Vagina (tissue), 2 donors: ENCODE data around the gene TNIP1. TPM values are rescaled to one million over a fixed set of nuclear protein-coding genes. Genes with fewer than 3 reads are reported as not detected.

Experiments
- DNase-seq, 2 donors: peaks; one replicate each; pipeline ENCODE4 v3.0.0-alpha.2; 2017; ENCODE audit errors: extremely low spot score in 2 of 2
- H3K27ac ChIP-seq: fragments of 200-600 bp; sonication (generic); one replicate; pipeline ENCODE4 v1.5.1; 2019
- H3K27me3 ChIP-seq: fragments of 200-600 bp; sonication (generic); one replicate; pipeline ENCODE4 v1.5.1; 2019
- H3K36me3 ChIP-seq, 2 donors: fragments of 200-600 bp; sonication (generic); one replicate each; pipeline ENCODE4 v1.5.1; 2017 to 2019
- H3K4me1 ChIP-seq: fragments of 200-600 bp; sonication (generic); one replicate; pipeline ENCODE4 v1.5.1; 2019
- H3K4me3 ChIP-seq, 2 donors: fragments of 200-600 bp; sonication (generic); 1 replicate in 1 of 2; 2 replicates in 1 of 2; pipeline ENCODE4 v1.5.1; 2016 to 2019
- H3K9me3 ChIP-seq: fragments of 200-600 bp; sonication (generic); one replicate; pipeline ENCODE4 v1.5.1; 2019
- POLR2A ChIP-seq, 2 donors: fragments of 450-650 bp; IDR thresholded peaks; one replicate each; pipeline ENCODE4 v1.6.1; 2017; ENCODE audit warnings: antibody characterized with exemption in 2 of 2, mild to moderate bottlenecking in 2 of 2, moderate library complexity in 2 of 2
- POLR2AphosphoS5 ChIP-seq, 2 donors: sonication (generic); formaldehyde crosslinking; IDR thresholded peaks; one replicate each; pipeline ENCODE4 v1.9.0; 2017; ENCODE audit warnings: antibody characterized with exemption in 2 of 2, mild to moderate bottlenecking in 2 of 2, low read depth in 1 of 2; ENCODE audit not compliant: insufficient read depth in 1 of 2
- intact Hi-C: fragments of 100-400 bp; cut with DNase I; formaldehyde crosslinking; loops from one replicate; pipeline ENCODE4 v1.15.1; 2023
- total RNA-seq: library from RNA; depleted of rRNA; stranded (reverse); fragments of >200 nt; gene quantifications from one replicate; pipeline ENCODE4 v1.2.3, GENCODE V29; 2016
- TF ChIP-seq, protein P1 (sequence below), 3 experiments: fragments of 450-650 bp in 2 of 3; fragments of 200-600 bp in 1 of 3; sonication (generic) in 1 of 3; IDR thresholded peaks; one replicate each; pipeline ENCODE4 v1.5.1; 2017 to 2019; ENCODE audit warnings: antibody characterized with exemption in 3 of 3, mild to moderate bottlenecking in 2 of 3, moderate library complexity in 2 of 3

TNIP1 gene
- total RNA-seq, 1 donor from 2014 or later: 92.6 TPM

DNA sequence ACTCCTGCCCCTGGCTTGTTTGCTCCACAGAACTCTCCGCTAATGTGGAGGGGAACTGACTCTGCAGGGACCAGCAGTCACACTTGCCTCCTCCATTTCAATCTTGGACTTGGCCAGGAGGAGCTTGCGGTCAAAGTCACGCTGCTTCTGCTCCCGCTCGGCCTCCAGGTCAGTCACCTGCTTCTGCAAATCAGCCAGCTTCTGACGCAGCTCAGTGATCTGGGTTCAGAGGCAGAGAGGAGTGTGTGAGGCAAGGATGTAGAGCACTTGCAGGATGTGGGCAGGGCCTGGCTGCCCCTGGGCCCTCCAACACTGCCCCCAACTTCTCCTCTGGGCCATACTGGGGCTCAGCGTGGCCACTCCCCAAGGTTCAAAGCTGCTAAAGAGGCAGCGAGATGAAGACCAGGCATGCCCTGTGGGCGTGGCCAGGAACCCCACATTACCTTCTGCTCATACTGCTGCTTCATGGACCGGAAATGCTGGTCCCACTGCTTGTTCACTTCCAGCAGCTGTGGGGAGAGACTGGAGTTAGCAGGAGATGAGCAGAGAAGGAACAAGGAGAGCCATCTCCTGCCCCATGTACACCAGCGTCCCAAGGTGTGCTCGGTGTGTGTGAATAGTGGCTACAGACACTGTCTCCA lies 38.3 kb downstream of the TNIP1 start:
- H3K4me3 ChIP-seq: no peak overlapping the region
- H3K27ac ChIP-seq: peak overlapping the region; percentile 20
- no peaks in the 10 kb centered on the region for H3K9me3 ChIP-seq
- peaks cover 39% of the 10 kb centered on the region for H3K4me1 ChIP-seq
- TF ChIP-seq POLR2AphosphoS5 (IDR thresholded peaks at IDR 0.05; ENCODE audit: insufficient read depth in 1 of 2, low read depth in 1 of 2) (no peak), POLR2A (IDR thresholded peaks at IDR 0.05) (no peak)
- TF ChIP-seq, protein P1, sequence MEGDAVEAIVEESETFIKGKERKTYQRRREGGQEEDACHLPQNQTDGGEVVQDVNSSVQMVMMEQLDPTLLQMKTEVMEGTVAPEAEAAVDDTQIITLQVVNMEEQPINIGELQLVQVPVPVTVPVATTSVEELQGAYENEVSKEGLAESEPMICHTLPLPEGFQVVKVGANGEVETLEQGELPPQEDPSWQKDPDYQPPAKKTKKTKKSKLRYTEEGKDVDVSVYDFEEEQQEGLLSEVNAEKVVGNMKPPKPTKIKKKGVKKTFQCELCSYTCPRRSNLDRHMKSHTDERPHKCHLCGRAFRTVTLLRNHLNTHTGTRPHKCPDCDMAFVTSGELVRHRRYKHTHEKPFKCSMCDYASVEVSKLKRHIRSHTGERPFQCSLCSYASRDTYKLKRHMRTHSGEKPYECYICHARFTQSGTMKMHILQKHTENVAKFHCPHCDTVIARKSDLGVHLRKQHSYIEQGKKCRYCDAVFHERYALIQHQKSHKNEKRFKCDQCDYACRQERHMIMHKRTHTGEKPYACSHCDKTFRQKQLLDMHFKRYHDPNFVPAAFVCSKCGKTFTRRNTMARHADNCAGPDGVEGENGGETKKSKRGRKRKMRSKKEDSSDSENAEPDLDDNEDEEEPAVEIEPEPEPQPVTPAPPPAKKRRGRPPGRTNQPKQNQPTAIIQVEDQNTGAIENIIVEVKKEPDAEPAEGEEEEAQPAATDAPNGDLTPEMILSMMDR (IDR thresholded peaks at IDR 0.05): no peak
- peaks cover 0 to 74% of the 10 kb centered on the region in 2 donors for H3K36me3 ChIP-seq
- H3K27me3 ChIP-seq: no peaks in the 10 kb centered on the region
- intact Hi-C loops: loop anchor here (5.0 kb wide), 1 partner anchor 40 kb away; no protein-coding TSS in a partner anchor
- no peak for DNase-seq

DNA sequence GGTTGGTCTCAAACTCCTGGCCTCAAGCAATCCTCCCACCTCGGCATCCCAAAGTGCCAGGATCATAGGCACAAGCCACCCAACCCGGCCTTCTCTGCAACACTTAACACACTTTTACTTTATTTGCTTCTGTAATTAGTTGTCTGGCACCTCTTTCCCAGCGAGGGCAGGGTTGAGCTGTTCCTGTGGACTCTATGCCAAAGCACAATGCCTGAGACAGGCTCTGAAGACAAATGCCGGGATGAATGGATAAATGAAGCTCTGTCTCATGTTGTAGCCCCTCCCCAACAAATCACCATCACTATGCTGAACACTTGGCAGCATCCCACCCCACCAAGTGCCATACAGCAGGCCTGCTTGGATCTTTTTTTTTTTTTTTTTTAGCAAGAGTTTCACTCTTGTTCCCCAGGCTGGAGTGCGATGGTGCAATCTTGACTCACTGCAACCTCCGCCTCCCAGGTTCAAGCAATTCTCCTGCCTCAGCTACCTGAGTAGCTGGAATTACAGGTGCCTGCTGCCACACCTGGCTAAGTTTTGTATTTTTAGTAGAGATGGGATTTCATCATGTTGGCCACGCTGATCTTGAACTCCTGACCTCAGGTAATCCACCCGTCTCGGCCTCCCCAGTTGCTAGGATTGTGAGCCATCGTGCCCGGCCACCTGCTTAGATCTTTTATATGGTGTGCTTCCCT lies 39.1 kb downstream of the TNIP1 start:
- H3K4me3 ChIP-seq: no peak overlapping the region
- H3K9me3 ChIP-seq: no peaks in the 10 kb centered on the region
- intact Hi-C loops: loop anchor here (5.0 kb wide), 1 partner anchor 39 kb away; no protein-coding TSS in a partner anchor
- H3K27ac ChIP-seq: peak overlapping the region; percentile 86
- H3K27me3 ChIP-seq: no peaks in the 10 kb centered on the region
- H3K4me1 ChIP-seq: peaks cover 45% of the 10 kb centered on the region
- TF ChIP-seq POLR2A (IDR thresholded peaks at IDR 0.05): no peak
- DNase-seq: no peak
- H3K36me3 ChIP-seq: peaks cover 0 to 72% of the 10 kb centered on the region in 2 donors

DNA sequence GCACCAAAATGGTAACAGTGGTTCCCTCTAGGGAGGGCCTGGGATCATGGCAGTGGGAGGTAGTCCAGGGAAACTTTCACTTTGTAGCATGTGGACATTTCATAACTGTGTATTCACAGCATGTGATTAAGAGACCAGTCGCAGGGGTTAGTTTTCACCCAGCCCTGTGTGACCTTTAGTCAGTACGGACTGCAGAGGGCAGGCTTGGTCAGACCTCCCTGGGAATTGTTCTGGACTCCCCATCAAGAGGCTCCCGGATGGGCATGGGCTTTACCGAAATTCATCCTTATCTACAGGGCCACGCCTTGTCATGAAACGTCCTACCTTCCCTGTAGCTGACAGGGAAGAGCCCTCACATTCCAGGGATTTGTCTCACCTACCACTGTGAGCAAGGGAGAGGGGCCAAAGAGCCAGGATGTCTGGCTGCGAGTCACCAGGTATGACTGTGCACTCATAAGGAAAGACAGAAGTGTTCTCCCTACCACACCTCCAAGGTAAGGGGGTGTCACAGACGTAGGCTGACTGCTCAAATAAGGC lies 40.6 kb downstream of the TNIP1 start:
- TF ChIP-seq POLR2A (IDR thresholded peaks at IDR 0.05) (no peak), POLR2AphosphoS5 (IDR thresholded peaks at IDR 0.05; ENCODE audit: insufficient read depth in 1 of 2, low read depth in 1 of 2) (no peak)
- TF ChIP-seq, protein P1 (IDR thresholded peaks at IDR 0.05): no peak
- H3K36me3 ChIP-seq: peaks cover 0 to 78% of the 10 kb centered on the region in 2 donors
- H3K9me3 ChIP-seq: no peaks in the 10 kb centered on the region
- DNase-seq: no peak
- H3K27ac ChIP-seq: peak overlapping the region; percentile 86
- intact Hi-C loops: loop anchor here (5.0 kb wide), 1 partner anchor 38 kb away; no protein-coding TSS in a partner anchor
- H3K4me1 ChIP-seq: peaks cover 45% of the 10 kb centered on the region
- H3K27me3 ChIP-seq: no peaks in the 10 kb centered on the region
- no peak overlapping the region for H3K4me3 ChIP-seq

DNA sequence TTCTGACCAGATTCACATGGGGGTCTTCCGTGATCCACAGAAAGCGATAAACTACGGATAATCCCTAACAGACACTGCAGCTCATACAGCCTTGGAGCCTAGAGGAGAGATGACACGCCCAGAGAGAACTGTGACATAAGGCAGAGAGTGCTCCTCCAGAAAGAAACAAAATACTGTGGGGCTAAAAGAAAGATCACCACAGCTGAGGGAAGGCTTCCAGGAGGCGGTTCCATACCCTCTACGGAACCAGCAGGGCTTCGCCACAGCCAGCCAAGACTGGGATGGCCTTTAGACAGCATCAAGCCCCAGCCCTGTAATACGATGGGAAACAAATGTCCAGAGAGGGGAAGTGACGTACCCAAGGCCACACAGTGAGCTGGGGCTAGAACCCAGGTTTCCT lies 41.2 kb downstream of the TNIP1 start:
- TF ChIP-seq POLR2AphosphoS5 (IDR thresholded peaks at IDR 0.05; ENCODE audit: insufficient read depth in 1 of 2, low read depth in 1 of 2) (no peak), POLR2A (IDR thresholded peaks at IDR 0.05) (no peak)
- TF ChIP-seq, protein P1 (IDR thresholded peaks at IDR 0.05): no peak
- Histone ChIP-seq H3K4me3 (no peak overlapping the region), H3K27ac (peak overlapping the region; percentile 86), H3K36me3 (peaks cover 0 to 78% of the 10 kb centered on the region in 2 donors), H3K9me3 (no peaks in the 10 kb centered on the region), H3K4me1 (peaks cover 45% of the 10 kb centered on the region), H3K27me3 (no peaks in the 10 kb centered on the region)
- DNase-seq: no peak
- intact Hi-C loops: loop anchor here (5.0 kb wide), 1 partner anchor 37 kb away; no protein-coding TSS in a partner anchor

DNA sequence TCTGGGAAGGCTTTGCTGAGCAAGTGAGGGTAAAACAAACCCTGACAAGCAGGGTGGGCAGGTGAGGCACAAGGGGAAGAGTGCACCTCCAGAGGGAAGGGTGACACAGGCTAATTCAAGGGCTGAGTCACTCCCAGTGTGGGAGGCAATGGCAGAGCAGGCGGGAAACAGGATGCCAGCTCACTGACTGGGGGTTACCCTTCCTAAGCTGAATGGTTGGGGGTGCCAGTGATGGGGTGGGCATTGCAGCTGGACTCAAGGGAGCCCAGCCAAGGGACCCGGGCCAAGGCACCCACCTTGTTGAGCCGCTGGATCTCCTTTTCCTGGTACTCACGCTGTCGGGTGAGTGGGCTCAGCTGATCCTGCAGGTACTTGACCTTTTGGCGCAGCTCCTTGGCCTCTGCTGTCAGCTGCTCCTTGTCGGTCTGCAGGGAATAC lies 42.0 kb downstream of the TNIP1 start:
- Histone ChIP-seq H3K4me3 (no peak overlapping the region), H3K4me1 (peaks cover 45% of the 10 kb centered on the region), H3K36me3 (peaks cover 0 to 79% of the 10 kb centered on the region in 2 donors), H3K27ac (peak overlapping the region; percentile 86), H3K9me3 (no peaks in the 10 kb centered on the region), H3K27me3 (no peaks in the 10 kb centered on the region)
- intact Hi-C loops: no loop called here
- no peak for DNase-seq
- TF ChIP-seq POLR2A (IDR thresholded peaks at IDR 0.05) (no peak), POLR2AphosphoS5 (IDR thresholded peaks at IDR 0.05; ENCODE audit: insufficient read depth in 1 of 2, low read depth in 1 of 2) (peak in 1 of 2 donors; percentile 9)
- TF ChIP-seq, protein P1 (IDR thresholded peaks at IDR 0.05): no peak
